ENCODE data around the gene VAT1L. TPM values are rescaled to one million over a fixed set of nuclear protein-coding genes. Genes with fewer than 3 reads are reported as not detected.

VAT1L gene
- total RNA-seq, 2 donors from 2014 or later: 0.53 to 4.1 TPM

DNA sequence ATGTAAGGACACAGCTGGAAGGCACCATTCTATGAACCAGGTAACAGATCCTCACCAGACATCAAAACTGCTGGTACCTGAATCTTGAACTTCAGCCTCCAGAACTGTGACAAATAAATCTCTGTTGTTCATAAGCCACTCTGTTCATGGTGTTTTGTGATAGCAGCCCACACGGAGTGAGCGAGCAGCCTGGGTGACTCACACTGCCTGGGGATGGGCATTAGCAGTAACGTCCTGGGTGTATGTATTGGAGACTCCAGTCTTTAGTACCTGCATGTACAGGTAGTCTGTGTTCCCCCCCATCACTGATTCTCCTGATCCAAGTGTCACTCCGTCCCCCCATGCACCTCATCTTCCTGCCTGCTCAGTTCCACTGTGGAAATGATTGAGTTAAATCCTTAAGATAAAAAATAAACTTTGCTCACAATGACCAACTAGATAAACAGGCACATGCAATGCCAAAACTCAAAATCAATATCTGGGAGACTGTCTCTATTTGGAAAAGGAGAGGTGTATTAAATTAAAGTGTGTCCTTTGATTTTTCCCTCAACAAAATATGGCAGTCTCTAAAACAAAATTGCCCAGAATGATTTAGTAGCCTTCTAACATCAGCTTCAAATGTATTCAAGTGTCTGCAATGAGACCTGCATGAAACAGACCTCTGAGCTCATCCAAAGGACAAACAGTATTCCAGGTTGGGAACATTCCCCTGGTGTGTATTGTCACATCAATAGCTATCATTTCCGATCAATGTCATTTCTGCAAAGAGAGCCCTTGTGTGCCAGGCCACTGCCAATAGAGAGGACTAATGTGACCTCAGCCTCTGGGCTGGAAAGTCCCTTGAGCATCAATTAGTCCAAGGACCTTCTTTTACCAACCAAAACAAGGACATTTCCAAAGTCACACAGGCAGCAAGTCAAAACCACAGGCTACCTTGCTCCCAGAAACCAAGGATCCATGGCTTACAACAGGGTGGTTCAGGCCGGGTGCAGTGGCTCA lies 12.2 kb upstream of the VAT1L start:
- no peak overlapping the region for H3K27ac Mint-ChIP-seq
- no peak overlapping the region for H3K9ac ChIP-seq (ENCODE audit: extremely low read depth, low read length, poor library complexity, severe bottlenecking)
- TF ChIP-seq, protein P1, sequence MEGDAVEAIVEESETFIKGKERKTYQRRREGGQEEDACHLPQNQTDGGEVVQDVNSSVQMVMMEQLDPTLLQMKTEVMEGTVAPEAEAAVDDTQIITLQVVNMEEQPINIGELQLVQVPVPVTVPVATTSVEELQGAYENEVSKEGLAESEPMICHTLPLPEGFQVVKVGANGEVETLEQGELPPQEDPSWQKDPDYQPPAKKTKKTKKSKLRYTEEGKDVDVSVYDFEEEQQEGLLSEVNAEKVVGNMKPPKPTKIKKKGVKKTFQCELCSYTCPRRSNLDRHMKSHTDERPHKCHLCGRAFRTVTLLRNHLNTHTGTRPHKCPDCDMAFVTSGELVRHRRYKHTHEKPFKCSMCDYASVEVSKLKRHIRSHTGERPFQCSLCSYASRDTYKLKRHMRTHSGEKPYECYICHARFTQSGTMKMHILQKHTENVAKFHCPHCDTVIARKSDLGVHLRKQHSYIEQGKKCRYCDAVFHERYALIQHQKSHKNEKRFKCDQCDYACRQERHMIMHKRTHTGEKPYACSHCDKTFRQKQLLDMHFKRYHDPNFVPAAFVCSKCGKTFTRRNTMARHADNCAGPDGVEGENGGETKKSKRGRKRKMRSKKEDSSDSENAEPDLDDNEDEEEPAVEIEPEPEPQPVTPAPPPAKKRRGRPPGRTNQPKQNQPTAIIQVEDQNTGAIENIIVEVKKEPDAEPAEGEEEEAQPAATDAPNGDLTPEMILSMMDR (conservative IDR thresholded peaks at IDR 0.05): no peak

DNA sequence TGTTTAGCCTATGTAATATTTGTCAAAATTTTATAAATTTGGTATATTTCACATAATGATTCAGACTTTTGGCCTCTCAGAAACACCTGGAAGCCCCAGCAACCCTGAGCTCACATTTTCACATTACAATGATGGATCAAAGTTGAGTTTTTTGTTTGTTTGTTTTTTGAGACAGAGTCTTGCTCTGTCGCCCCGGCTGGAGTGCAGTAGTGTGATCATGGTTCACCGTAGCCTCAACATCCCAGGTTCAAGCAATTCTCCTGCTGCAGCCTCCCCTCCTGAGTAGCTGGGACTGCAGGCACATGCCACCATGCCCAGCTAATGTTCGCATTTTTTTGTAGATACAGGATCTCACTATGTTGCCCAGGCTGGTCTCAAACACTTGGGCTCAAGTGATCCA lies 10.6 kb upstream of the VAT1L start:
- no peak for DNase-seq
- TF ChIP-seq, protein P1 (conservative IDR thresholded peaks at IDR 0.05): no peak
- H3K36me3 Mint-ChIP-seq (ENCODE audit: low read depth): no peaks in the 10 kb centered on the region
- no peaks in the 10 kb centered on the region for H3K4me1 Mint-ChIP-seq
- Histone ChIP-seq H3K9ac (ENCODE audit: extremely low read depth, low read length, poor library complexity, severe bottlenecking) (no peak overlapping the region), H3K27me3 (ENCODE audit: control insufficient read depth, insufficient read depth, low read length, poor library complexity, severe bottlenecking) (peaks cover 5% of the 10 kb centered on the region), H3K4me3 (ENCODE audit: low read length) (no peak overlapping the region), H3K4me1 (ENCODE audit: control insufficient read depth, insufficient read depth, low read length) (no peaks in the 10 kb centered on the region), H3K27ac (ENCODE audit: low read depth, low read length) (no peak overlapping the region), H3K36me3 (ENCODE audit: control insufficient read depth, insufficient read depth, low read length) (no peaks in the 10 kb centered on the region), H3K9me3 (ENCODE audit: control insufficient read depth, low read length) (peaks cover under 1% of the 10 kb centered on the region)
- H3K27me3 Mint-ChIP-seq (ENCODE audit: insufficient read depth): peaks cover 9% of the 10 kb centered on the region
- H3K4me3 Mint-ChIP-seq: no peak overlapping the region
- WGBS, 2 experiments (ENCODE audit: insufficient coverage in 1 of 2, insufficient read length in 1 of 2): 94 to 98% methylated on average over 4 of the region's 4 CpGs
- no peak overlapping the region for H3K27ac Mint-ChIP-seq
- no peaks in the 10 kb centered on the region for H3K9me3 Mint-ChIP-seq

More for the DNA sequence above, 12.2 kb upstream of the VAT1L start:
- H3K4me3 ChIP-seq (ENCODE audit: low read length): no peak overlapping the region
- peaks cover 5% of the 10 kb centered on the region for H3K27me3 ChIP-seq (ENCODE audit: control insufficient read depth, insufficient read depth, low read length, poor library complexity, severe bottlenecking)
- no peak overlapping the region for H3K27ac ChIP-seq (ENCODE audit: low read depth, low read length)
- no peak overlapping the region for H3K4me3 Mint-ChIP-seq
- WGBS, 2 experiments (ENCODE audit: insufficient coverage in 1 of 2, insufficient read length in 1 of 2): 89 to 90% methylated on average over 5 of the region's 6 CpGs
- no peaks in the 10 kb centered on the region for H3K4me1 Mint-ChIP-seq
- H3K36me3 ChIP-seq (ENCODE audit: control insufficient read depth, insufficient read depth, low read length): no peaks in the 10 kb centered on the region
- H3K36me3 Mint-ChIP-seq (ENCODE audit: low read depth): no peaks in the 10 kb centered on the region
- H3K9me3 Mint-ChIP-seq: no peaks in the 10 kb centered on the region
- no peak for DNase-seq
- H3K27me3 Mint-ChIP-seq (ENCODE audit: insufficient read depth): peaks cover 9% of the 10 kb centered on the region
- H3K4me1 ChIP-seq (ENCODE audit: control insufficient read depth, insufficient read depth, low read length): no peaks in the 10 kb centered on the region
- H3K9me3 ChIP-seq (ENCODE audit: control insufficient read depth, low read length): no peaks in the 10 kb centered on the region

DNA sequence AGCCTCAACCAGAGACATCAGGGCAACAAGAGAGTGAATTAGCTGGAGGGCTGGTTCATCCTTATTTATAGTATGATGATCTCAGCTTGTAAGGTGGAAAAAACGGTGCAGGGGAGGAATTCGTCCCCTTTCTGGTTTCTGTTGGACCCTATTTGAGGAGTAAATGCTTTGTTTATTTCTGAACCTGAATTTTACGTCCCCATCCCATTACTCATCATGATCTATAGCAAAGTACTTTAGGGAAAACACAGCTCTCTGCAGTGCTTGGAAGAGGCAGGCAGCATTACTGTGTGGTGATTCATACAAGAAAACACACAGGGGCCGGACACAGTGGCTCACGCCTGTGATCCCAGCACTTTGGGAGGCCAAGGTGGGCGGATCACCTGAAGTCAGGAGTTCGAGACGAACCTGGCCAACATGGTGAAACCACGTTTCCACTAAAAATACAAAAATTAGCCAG lies 8.0 kb upstream of the VAT1L start:
- H3K27me3 Mint-ChIP-seq (ENCODE audit: insufficient read depth): peaks cover 16% of the 10 kb centered on the region
- 90 to 94% methylated on average over 5 to 9 of the region's 9 CpGs for WGBS, 2 experiments (ENCODE audit: insufficient coverage in 1 of 2, insufficient read length in 1 of 2)
- no peak overlapping the region for H3K27ac ChIP-seq (ENCODE audit: low read depth, low read length)

More for the DNA sequence above, 8.0 kb upstream of the VAT1L start:
- Histone ChIP-seq H3K27me3 (ENCODE audit: control insufficient read depth, insufficient read depth, low read length, poor library complexity, severe bottlenecking) (peaks cover 5% of the 10 kb centered on the region), H3K9me3 (ENCODE audit: control insufficient read depth, low read length) (peaks cover 11% of the 10 kb centered on the region), H3K36me3 (ENCODE audit: control insufficient read depth, insufficient read depth, low read length) (no peaks in the 10 kb centered on the region), H3K4me1 (ENCODE audit: control insufficient read depth, insufficient read depth, low read length) (no peaks in the 10 kb centered on the region), H3K4me3 (ENCODE audit: low read length) (no peak overlapping the region), H3K9ac (ENCODE audit: extremely low read depth, low read length, poor library complexity, severe bottlenecking) (no peak overlapping the region)
- no peaks in the 10 kb centered on the region for H3K4me1 Mint-ChIP-seq
- no peak overlapping the region for H3K27ac Mint-ChIP-seq
- no peak overlapping the region for H3K4me3 Mint-ChIP-seq
- TF ChIP-seq, protein P1 (conservative IDR thresholded peaks at IDR 0.05): no peak
- no peak for DNase-seq
- peaks cover 6% of the 10 kb centered on the region for H3K9me3 Mint-ChIP-seq
- H3K36me3 Mint-ChIP-seq (ENCODE audit: low read depth): peaks cover 3% of the 10 kb centered on the region

Data from endodermal cell (in vitro differentiated cells).